K562 (cell line): ENCODE data around the gene ZSWIM9. TPM values are rescaled to one million over a fixed set of nuclear protein-coding genes. Genes with fewer than 3 reads are reported as not detected.

ENCODE experiments used
- CREBBP ChIP-seq: IDR thresholded peaks from one replicate; pipeline ENCODE4 v1.6.1; 2012; ENCODE audit warnings: low read depth, mild to moderate bottlenecking, control low read depth, inconsistent platforms, low read length
- EWSR1 ChIP-seq: fragments of 450-650 bp; IDR thresholded peaks from 2 replicates; pipeline ENCODE4 v1.6.1; 2018; ENCODE audit warnings: borderline replicate concordance, mild to moderate bottlenecking, low read depth, moderate library complexity; ENCODE audit not compliant: partially characterized antibody
- KLF1 ChIP-seq: fragments of 450-650 bp; IDR thresholded peaks from 2 replicates; pipeline ENCODE4 v1.6.1; 2016; ENCODE audit warnings: missing genetic modification characterization, missing compliant biosample characterization
- MAX ChIP-seq: sonication (generic); formaldehyde crosslinking; IDR thresholded peaks from 2 replicates; pipeline ENCODE4 v1.9.0; 2022; ENCODE audit warnings: mild to moderate bottlenecking, missing genetic modification reagents
- PHF8 ChIP-seq: fragments of 200-600 bp; sonication (generic); IDR thresholded peaks from 2 replicates; pipeline ENCODE4 v1.6.1; 2012; ENCODE audit warnings: mixed run types, mild to moderate bottlenecking, inconsistent platforms, low read length, moderate library complexity, borderline replicate concordance
- SLC30A9 ChIP-seq: fragments of 250-450 bp; sonication (Bioruptor Pico); IDR thresholded peaks from 2 replicates; pipeline ENCODE4 v1.8.0; 2022; ENCODE audit warnings: mild to moderate bottlenecking, moderate library complexity
- ZNF143 ChIP-seq: sonication (generic); formaldehyde crosslinking; IDR thresholded peaks from 2 replicates; pipeline ENCODE4 v1.9.0; 2022; ENCODE audit warnings: mild to moderate bottlenecking, missing genetic modification reagents
- polyA plus RNA-seq, 8 experiments: library from polyadenylated mRNA; depleted of rRNA in 4 of 8; stranded (reverse) in 5 of 8; unstranded in 3 of 8; fragments of >200 nt; fragmentation: Nextera tagmentation in 2 of 8; fragmentation: Illumina TruSeq in 1 of 8; extraction: Ambion mirVana in 2 of 8; extraction: Trizol in 1 of 8; gene quantifications; 2 replicates each; pipeline versions ENCODE4 v1.2.1 to v1.2.3, GENCODE V29; 2011 to 2014; ENCODE audit warnings: inconsistent platforms in 1 of 8, missing spikeins in 1 of 8
- total RNA-seq, 7 experiments: library from RNA; depleted of rRNA in 6 of 7; stranded (reverse); fragments of >200 nt in 6 of 7; fragmentation: Illumina TruSeq in 2 of 7; extraction: Trizol in 2 of 7; gene quantifications; 2 replicates each; pipeline versions ENCODE4 v1.2.1 to v1.2.3, GENCODE V29; 2011 to 2021; ENCODE audit warnings: low replicate concordance in 1 of 7
- TF ChIP-seq, protein P1 (sequence below), 2 experiments: fragments of 450-650 bp in 1 of 2; sonication (generic) in 1 of 2; formaldehyde crosslinking in 1 of 2; IDR thresholded peaks; 2 replicates each; pipeline versions ENCODE4 v1.7.1 to v1.9.0; 2016 to 2022; ENCODE audit warnings: inconsistent platforms in 1 of 2, mild to moderate bottlenecking in 1 of 2, missing genetic modification reagents in 1 of 2
- TF ChIP-seq, protein P2 (sequence below): sonication (generic); formaldehyde crosslinking; IDR thresholded peaks from 2 replicates; pipeline ENCODE4 v1.8.0; 2022; ENCODE audit warnings: missing genetic modification reagents, mild to moderate bottlenecking, borderline replicate concordance
- TF ChIP-seq, protein P3 (sequence below): conservative IDR thresholded peaks from 2 replicates; pipeline ENCODE4 v1.6.1; 2011; ENCODE audit warnings: low read depth, mild to moderate bottlenecking, low read length; ENCODE audit not compliant: control insufficient read depth

The ZSWIM9 gene
- total and polyA plus RNA-seq, 9 of the 15 experiments (the other 6 are each of a cell fraction or from before 2014, with no cell fraction given), result 0.04 to 1.4 (median 0.34) TPM; not detected in 1

DNA sequence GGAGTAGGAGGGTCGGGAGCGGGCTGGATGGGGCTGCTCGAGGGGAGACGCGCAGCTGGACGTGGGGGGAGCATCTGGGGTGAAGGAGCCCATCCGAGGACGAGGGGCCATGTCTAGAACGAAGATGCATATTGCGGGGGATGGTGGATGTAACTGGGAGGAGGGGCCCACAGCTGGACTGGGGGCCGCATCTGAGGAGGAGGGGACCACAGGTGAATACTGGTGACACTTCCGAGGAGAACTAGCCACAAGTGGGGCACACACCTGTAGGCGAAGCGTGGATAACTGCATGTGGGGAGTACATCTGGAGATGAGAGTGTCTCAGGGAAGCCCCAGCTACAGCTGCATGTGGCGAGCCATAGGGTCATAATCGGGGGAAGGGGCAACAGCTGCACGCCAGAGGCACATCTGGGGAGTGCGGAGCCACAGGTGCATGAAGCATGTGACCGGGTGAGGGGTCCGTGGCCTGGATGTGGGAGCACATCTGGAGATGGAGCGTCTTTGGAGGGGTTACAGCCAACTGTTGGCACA is 402 bp downstream of the ZSWIM9 start (continued):
- TF ChIP-seq, protein P1, sequence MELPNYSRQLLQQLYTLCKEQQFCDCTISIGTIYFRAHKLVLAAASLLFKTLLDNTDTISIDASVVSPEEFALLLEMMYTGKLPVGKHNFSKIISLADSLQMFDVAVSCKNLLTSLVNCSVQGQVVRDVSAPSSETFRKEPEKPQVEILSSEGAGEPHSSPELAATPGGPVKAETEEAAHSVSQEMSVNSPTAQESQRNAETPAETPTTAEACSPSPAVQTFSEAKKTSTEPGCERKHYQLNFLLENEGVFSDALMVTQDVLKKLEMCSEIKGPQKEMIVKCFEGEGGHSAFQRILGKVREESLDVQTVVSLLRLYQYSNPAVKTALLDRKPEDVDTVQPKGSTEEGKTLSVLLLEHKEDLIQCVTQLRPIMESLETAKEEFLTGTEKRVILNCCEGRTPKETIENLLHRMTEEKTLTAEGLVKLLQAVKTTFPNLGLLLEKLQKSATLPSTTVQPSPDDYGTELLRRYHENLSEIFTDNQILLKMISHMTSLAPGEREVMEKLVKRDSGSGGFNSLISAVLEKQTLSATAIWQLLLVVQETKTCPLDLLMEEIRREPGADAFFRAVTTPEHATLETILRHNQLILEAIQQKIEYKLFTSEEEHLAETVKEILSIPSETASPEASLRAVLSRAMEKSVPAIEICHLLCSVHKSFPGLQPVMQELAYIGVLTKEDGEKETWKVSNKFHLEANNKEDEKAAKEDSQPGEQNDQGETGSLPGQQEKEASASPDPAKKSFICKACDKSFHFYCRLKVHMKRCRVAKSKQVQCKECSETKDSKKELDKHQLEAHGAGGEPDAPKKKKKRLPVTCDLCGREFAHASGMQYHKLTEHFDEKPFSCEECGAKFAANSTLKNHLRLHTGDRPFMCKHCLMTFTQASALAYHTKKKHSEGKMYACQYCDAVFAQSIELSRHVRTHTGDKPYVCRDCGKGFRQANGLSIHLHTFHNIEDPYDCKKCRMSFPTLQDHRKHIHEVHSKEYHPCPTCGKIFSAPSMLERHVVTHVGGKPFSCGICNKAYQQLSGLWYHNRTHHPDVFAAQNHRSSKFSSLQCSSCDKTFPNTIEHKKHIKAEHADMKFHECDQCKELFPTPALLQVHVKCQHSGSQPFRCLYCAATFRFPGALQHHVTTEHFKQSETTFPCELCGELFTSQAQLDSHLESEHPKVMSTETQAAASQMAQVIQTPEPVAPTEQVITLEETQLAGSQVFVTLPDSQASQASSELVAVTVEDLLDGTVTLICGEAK (IDR thresholded peaks at IDR 0.05), result no peak
- TF ChIP-seq, protein P1 (CRISPR knock-in tag; IDR thresholded peaks at IDR 0.05), result no peak
- no peak for TF ChIP-seq ZNF143 (CRISPR knock-in tag)
- TF ChIP-seq, protein P2, sequence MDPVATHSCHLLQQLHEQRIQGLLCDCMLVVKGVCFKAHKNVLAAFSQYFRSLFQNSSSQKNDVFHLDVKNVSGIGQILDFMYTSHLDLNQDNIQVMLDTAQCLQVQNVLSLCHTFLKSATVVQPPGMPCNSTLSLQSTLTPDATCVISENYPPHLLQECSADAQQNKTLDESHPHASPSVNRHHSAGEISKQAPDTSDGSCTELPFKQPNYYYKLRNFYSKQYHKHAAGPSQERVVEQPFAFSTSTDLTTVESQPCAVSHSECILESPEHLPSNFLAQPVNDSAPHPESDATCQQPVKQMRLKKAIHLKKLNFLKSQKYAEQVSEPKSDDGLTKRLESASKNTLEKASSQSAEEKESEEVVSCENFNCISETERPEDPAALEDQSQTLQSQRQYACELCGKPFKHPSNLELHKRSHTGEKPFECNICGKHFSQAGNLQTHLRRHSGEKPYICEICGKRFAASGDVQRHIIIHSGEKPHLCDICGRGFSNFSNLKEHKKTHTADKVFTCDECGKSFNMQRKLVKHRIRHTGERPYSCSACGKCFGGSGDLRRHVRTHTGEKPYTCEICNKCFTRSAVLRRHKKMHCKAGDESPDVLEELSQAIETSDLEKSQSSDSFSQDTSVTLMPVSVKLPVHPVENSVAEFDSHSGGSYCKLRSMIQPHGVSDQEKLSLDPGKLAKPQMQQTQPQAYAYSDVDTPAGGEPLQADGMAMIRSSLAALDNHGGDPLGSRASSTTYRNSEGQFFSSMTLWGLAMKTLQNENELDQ, result no peak
- TF ChIP-seq PHF8, result no peak
- no peak for TF ChIP-seq CREBBP
- no peak for TF ChIP-seq KLF1 (tag)
- TF ChIP-seq SLC30A9, result no peak
- no peak for TF ChIP-seq EWSR1
- peak; percentile 50; the same call in 1 of the 2 replicates for TF ChIP-seq MAX (CRISPR knock-in tag)
- TF ChIP-seq, protein P3, sequence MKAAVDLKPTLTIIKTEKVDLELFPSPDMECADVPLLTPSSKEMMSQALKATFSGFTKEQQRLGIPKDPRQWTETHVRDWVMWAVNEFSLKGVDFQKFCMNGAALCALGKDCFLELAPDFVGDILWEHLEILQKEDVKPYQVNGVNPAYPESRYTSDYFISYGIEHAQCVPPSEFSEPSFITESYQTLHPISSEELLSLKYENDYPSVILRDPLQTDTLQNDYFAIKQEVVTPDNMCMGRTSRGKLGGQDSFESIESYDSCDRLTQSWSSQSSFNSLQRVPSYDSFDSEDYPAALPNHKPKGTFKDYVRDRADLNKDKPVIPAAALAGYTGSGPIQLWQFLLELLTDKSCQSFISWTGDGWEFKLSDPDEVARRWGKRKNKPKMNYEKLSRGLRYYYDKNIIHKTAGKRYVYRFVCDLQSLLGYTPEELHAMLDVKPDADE, result no peak
